Left ventricle myocardium superior (tissue), 1 donor: Measurements from ENCODE around the gene KRTAP10-6. TPM values are rescaled to one million over a fixed set of nuclear protein-coding genes. Genes with fewer than 3 reads are reported as not detected.
"Not testable (repeated sequence)": the region's sequence is repeated elsewhere in the genome, so short reads cannot be mapped to it uniquely, and the experiment has no call there.

ENCODE experiments used
- ATAC-seq: fragments of 200-7000 bp; cut with Tn5 transposase; one replicate; pipeline ENCODE4 v1.9.1; 2020; ENCODE audit warnings: mild to moderate bottlenecking, moderate library complexity
- DNase-seq: peaks from one replicate; pipeline ENCODE4 v3.0.0-alpha.2; 2020
- intact Hi-C: fragments of 100-400 bp; cut with micrococcal nuclease; formaldehyde crosslinking; loops from one replicate; pipeline ENCODE4 v1.11.0; 2022
- total RNA-seq: library from RNA; stranded (reverse); fragmentation: NEBNext Ultra II Directional; extraction: Animal tissue kit (Norgen Biotek cat#: 25700); gene quantifications from one replicate; pipeline ENCODE4 v1.2.1, GENCODE V29; 2021
- donor health status: DM: no; HTN: yes; CAD: no; lungs with severe emphysema.

KRTAP10-6 gene
- total RNA-seq, 1 donor from 2014 or later: not detected

DNA sequence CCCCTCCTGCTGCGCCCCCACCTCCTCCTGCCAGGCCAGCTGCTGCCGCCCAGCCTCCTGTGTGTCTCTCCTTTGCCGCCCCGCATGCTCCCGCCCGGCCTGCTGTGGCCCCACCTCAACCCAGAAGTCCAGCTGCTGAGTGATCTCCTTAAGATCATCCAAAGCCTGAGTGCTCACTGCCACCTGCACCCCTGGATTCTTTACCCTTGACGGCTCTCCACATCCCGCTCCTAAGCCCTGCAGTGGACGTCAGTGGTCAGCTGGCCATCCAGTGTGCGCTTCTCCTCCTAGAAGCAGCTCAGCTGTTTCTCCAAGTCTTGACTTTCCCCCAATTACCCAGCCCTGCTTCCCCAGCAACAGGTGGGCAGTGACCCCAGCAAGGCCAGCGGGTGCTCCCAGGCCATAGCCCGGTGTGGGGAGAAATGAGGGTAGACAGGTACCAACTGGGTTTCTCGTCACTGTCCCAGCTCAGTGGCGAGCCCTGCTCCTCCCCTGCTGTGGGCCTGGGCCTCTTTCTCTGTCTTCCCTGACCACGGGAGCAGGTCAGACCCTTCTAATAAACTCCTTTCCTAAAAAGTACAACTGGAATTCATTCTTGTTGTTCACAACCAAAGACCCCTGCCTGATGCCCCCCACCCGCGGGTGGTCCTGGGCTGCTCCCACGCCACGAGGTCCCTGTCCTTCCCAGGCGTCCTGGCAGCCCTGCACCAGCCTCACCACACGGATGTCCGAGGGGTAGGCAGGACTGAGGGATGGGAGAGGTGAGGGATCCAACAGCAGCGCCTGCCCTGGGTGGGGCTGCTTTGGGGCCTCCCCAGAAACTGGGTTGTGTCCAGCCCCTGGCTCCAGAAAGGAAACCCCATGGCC, 9.5 kb upstream of the KRTAP10-6 start:
- DNase-seq (no peak), ATAC-seq (no peak)
- intact Hi-C loops: no loop called here

DNA sequence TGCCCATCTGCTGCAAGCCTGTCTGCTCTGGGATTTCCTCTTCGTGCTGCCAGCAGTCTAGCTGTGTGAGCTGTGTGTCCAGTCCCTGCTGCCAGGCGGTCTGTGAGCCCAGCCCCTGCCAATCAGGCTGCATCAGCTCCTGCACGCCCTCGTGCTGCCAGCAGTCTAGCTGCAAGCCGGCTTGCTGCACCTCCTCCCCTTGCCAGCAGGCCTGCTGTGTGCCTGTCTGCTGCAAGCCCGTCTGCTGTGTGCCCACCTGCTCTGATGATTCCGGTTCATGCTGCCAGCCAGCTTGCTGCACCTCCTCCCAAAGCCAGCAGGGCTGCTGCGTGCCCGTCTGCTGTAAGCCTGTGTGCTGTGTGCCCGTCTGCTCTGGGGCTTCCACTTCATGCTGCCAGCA, 8.8 kb upstream of the KRTAP10-6 start:
- DNase-seq, intact Hi-C loops: not testable (repeated sequence)
- peak; percentile 21 for ATAC-seq

DNA sequence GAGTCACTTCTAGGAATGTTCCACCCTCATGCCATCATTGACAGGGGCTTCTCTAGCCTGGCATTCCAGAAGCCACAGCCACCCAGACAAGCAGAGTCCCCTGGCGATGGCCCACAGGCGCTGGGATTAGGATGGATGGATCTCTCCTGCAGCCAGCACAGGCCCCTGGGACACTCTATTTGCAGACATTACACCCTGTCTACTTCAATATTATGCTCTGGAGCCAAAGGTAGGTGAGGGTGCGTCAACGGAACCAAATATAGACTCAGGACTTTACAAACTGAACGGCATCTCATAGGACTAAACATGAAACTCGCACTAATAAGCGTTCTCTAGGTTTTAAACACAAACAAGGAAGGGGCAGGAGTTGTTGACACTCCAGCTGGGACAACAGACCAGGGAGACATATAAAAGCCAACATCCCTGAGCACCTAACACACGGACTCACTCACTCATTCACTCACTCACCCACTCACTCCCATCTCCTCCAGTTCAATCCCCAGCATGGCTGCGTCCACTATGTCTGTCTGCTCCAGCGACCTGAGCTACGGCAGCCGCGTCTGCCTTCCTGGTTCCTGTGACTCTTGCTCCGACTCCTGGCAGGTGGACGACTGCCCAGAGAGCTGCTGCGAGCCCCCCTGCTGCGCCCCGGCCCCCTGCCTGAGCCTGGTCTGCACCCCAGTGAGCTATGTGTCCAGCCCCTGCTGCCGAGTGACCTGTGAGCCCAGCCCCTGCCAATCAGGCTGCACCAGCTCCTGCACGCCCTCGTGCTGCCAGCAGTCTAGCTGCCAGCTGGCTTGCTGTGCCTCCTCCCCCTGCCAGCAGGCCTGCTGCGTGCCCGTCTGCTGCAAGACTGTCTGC, 8.0 kb upstream of the KRTAP10-6 start, which contains the start of gene KRTAP10-7:
KRTAP10-7 (plus strand) TSS at position 480 of the 861 bp plus-strand sequence; CDS start at position 505, 25 bp downstream.
- peak; percentile 51 for ATAC-seq
- DNase-seq, intact Hi-C loops: not testable (repeated sequence)

DNA sequence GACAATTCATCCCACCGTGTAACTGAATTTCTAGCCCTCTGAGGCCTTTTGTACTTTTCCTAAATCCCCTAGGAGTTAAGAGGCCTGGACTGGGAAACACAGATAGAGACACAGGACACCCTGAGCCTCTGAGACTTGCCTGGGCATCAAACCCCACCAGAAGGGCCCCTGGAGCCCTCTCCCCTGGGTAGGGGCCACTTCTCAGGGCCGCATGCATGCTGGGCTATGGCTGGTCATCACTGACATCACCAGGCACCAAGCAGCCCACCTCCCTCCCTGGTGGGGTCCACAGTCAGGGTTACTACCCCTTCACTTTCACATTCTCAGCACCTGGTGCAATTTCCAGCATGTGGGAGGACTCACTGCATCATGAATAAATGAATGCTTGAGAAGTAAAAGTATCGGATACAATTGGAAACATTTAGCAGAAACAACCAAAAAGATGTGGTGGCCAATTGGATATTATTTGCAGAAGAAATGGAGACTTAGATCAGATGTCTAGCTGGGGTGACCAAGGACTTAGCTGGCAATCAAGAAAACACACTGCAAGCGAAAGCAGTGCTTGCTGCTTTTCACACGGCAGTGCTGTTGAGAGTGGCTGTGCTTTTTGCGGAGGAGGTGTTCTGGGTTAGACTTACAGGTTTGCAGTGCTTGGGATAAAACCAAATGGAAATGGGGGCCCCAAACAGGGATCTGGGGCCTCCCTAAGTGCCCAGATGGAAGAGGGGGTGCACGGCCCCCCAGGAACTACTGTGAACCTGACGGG, 7.1 kb upstream of the KRTAP10-6 start:
- intact Hi-C loops: no loop called here
- DNase-seq (no peak), ATAC-seq (no peak)

DNA sequence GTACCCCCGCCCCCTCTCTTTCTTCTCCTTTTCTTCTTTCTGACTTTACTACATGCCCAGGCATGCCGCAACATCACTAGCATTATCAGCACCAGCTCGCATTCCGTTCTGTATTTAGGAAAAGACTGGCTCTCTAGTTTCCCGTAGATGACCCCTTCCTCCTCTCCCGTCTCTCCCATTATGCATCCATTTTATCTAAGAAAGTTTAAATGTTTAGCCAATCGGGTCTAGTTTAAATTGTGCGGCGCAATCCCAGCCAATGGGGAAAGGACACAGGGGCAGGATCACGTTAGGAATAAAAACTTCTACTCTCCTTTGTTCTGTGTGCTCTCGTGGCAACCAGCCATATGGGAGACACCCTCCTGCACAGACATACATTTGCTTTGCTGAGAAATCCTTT, 5.8 kb upstream of the KRTAP10-6 start:
- ATAC-seq (no peak), DNase-seq (no peak)
- intact Hi-C loops: no loop called here

DNA sequence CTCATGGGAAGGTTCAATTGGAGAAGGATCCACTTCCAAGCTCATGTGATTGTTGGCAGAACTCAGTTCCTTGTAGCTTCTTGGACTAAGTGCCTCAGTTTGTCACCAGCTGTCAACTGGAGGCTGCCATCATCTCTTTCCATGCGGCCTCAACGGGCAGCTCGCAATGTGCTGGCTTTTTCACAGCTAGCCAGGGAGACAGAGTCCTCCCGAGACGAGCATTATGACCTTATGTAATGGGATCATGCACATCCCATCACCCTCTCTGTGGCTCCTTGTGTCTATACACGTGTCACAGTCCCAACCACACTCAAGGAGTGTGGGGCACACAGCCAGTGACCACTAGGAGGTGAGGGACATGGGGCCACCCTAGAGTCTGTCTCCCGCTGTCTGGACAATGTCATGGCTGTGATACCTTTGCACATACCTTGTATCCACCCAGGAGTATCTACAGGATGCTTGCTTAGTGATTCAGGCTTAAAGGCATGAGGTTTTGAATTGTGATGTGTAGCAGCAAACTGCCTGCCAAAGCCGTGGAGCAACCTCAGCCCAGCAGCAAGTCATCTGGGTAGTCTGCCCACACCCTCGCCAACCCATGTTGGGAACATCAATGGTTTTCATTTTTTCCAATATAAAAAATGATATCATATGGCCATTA, 3.9 kb upstream of the KRTAP10-6 start:
- ATAC-seq (no peak), DNase-seq (no peak)
- intact Hi-C loops: no loop called here

DNA sequence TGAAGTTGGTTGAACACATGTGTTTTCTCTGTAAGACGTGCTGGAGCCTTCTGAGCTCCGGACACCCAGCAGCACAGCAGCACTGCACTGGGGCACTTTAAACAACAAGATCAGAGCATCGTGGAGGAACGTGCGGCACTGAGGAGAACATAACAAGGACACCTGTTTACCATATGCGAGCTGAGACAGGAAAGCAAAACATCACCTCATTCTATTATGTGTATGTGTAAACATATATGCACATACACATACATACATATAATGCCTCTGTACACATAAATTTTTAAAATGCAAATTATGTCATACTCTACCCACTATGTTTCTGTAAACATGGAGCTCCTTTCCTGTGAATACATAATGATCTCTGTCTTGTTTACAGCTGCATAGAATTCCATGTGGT, 3.2 kb upstream of the KRTAP10-6 start:
- intact Hi-C loops: no loop called here
- ATAC-seq (no peak), DNase-seq (no peak)

DNA sequence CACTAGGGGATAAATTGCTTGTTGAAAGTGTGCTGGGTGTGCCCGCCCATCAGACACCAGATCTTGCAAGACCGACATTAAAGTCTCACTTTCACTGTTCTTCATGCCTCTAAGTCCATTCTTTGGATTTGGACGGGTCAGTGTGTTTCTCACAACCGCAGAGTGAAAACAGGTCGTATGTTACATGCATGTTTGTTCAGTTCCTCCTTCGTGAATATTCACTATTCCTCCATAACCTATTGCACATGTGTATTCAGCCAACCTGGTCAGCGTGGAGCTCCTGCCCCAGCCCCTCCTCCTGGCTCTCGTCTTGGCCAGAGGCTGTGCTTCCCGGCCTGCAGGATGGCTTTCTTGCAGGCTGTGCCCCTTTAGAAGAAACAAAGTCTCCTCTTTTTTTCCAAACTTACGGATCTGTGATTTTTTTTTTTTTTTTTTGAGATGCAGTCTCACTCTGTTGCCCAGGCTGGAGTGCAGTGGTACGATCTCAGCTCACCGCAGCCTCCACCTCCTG, 2.2 kb upstream of the KRTAP10-6 start:
- intact Hi-C loops: no loop called here
- DNase-seq (no peak), ATAC-seq (no peak)

DNA sequence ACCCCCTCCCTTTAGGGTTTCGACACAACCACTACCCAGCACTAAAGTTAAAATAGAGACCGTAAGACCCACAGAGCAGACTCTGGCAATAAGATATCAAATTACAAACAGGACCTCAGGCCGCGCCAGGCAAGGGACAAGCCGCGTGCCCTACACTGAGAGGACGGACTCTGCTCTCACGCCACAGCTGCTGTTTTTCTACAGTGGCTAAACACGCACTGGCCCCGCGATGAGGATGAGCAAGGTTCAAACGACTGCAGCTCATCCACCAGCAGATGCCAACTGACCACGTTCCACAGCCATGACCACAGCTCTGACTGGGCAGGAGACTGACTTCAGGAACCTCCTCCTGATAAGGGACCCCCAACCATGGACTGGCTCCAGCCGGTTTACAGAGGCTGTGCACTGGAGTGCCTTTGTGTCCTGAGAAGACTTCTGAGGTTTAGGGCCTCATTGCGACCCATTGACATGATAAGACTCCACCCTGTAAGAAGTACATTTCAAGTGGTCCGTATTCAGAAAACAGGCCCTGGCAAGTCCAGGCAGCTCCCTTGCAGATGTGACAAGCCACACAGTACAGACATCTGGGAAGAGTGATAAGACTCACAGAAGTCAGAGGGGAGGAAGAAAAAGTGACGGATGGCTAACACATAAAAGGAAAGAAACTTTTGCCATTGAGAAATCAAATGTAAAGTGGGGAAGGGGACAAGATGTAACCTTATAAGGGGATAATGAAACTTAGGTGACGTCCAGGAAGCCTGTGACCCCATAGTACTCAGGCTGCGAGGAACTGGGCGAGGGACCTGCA, 1.5 kb upstream of the KRTAP10-6 start:
- DNase-seq (peak; percentile 37), ATAC-seq (peak; percentile 62)
- intact Hi-C loops: no loop called here

DNA sequence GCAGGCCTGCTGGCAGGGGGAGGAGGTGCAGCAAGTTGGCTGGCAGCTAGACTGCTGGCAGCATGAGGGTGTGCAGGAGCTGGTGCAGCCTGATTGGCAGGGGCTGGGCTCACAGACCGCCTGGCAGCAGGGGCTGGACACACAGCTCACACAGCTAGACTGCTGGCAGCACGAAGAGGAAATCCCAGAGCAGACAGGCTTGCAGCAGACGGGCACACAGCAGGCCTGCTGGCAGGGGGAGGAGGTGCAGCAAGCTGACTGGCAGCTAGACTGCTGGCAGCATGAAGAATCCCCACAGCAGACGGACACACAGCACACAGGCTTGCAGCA, 539 bp downstream of the KRTAP10-6 start:
- DNase-seq: not testable (repeated sequence)
- peak; percentile 58 for ATAC-seq

DNA sequence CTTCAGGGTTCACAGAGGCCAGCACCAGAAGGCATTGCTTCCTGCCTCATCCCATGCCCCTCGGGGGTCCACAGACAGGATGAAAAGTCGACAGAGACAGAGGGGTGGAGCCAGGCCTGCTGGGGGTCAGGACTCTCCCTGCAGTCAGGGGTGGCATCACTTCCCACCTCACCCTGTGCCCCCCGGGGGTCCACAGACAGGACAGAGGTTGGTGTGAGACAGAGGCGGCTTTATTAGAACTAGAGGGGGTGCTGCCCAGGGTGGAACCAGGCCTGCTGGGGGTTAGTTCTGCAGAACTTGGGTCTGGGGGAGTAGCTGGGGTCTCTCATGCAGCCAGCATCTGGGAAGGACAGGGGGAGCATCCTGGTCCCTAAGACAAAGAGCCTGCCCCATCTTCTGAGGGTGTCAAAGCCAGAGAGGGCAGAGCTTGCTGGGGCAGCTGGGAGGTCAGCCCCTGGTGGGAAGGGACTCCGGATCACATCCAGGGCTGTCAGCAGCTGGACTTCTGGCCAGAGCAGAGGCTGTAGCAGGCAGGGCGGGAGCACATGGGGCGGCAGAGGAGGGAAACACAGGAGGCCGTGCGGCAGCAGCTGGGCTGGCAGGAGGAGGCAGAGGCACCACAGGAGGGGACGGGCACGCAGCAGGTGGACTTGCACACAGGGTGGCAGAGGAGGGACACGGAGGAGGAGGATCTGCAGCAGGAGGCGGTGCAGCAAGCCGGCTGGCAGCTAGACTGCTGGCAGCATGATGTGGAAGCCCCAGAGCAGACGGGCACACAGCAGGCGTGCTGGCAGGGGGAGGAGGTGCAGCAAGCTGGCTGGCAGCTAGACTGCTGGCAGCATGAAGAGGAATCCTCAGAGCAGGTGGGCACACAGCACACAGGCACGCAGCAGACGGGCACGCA, 1.2 kb downstream of the KRTAP10-6 start:
- ATAC-seq: peak; percentile 12
- intact Hi-C loops, DNase-seq: not testable (repeated sequence)

More for the DNA sequence above, 539 bp downstream of the KRTAP10-6 start:
- intact Hi-C loops: not testable (repeated sequence)

DNA sequence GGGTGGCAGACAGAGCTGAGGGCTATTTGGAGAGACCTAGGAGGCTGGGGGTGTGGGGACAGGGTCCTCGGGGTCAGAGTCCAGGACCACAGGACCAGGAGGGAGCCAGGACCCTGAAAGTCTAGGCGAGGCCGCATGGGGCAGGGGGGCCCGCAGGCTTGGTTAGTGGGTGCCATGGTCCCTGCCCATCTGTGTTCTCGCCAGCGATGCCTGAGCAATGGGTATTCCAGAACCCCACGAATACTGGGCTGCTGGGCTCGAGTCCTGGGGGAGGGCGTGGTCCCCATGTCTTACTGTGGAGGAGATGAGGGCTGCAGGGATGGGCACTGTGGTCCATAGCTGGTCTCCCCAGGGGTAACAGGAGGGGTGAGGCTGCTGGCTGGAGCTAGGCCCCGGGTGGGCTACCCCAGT, 2.0 kb downstream of the KRTAP10-6 start:
- DNase-seq (no peak), ATAC-seq (no peak)
- intact Hi-C loops: no loop called here

DNA sequence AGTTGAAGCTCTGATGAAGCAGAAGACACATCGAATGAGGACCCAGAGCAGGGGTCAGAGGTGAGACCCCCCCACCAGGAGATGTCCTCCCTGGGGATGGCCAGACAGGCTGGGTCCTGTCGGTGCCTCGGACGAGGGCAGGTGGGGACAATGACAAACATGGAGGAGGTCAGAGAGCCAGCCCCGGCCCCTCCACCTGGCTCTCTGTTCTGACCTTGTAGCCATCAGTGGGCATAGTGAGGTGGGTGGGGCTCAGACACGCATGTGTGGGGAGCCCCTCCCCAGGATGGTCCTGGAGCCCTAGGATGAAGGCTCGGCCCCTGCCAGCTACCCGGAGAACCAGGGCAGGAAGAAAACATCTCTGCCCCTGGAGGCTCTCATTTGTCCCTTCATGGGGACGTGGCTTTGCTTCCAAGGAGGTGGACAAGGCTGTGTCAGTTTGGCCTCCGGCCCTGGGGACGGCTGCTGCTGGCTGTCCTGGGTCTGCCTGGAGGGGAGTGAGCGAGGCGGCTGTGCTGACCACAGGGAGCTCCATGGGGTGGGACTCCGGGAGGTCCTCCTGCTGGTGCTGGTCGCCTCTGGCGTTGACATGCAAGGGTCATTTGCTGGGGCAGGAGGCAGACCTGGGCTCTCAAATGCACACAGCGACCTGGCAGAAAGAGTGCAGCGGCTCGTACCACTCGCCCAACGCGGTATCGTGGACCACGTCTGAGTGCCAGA, 2.6 kb downstream of the KRTAP10-6 start:
- DNase-seq: no peak
- ATAC-seq: no peak
- intact Hi-C loops: no loop called here

DNA sequence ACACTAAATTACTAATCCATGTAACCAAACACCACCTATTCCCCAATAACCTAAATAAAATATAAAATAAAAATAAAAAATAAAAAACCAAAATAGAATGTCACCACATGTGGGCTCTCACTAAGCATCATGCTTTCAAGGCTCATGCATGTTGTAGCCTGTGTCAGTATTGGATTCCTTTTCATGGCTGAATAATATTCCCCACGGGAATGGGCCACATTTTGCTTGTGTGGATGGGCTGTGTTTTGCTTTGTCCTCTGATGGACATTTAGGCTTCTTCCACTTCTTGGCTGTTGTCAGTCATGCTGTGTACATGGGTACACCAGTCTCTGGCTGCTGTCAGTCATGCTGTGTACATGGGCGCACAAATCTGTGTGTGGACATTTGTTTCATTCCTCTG, 3.2 kb downstream of the KRTAP10-6 start:
- no peak for DNase-seq
- intact Hi-C loops: no loop called here
- ATAC-seq: no peak

DNA sequence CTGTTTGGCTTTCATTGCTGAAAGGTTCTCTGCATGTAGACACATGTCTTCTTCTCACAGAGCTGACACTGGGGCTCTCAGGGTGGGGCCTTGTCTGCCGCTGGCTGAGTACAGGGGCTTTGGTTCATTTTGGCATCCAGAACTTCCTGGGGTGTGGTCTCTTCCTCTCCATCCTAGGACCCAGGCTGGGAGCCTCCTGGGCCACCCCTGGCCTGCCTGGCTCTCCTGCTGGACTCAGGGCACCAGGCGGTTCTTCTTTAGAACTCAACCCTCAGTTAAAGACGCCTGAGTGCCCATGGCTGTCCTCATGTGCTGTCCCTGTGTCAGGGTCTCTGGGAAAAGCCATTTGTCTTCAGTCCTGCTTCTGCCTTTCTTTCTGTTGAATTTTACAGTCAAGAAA, 6.4 kb downstream of the KRTAP10-6 start:
- DNase-seq (no peak), ATAC-seq (no peak)
- intact Hi-C loops: no loop called here

DNA sequence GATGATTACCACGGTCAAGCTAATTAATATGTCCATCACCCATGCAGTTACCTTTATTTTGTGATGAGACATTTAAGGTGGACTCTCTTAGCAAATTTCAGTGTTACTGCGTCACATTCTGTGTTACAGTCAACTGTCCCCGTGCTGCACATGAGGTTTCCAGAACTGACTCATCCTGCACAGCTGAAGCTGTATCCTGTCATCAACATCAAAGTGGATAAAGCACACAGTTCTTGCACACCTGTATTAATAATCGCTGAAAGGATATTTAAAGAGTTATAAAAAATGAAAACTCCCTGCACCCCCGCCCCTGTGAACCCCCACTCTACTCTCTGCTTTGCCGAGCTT, 8.5 kb downstream of the KRTAP10-6 start:
- intact Hi-C loops: no loop called here
- ATAC-seq (no peak), DNase-seq (no peak)
